Heart left ventricle (tissue), 13 donors: ENCODE measurements around the gene PON1.

Experiments used
- POLR2A ChIP-seq, 2 donors: fragments of 450-650 bp; IDR thresholded peaks; one replicate each; pipeline ENCODE4 v1.6.1; 2017; ENCODE audit warnings: antibody characterized with exemption in 2 of 2, mild to moderate bottlenecking in 2 of 2, moderate library complexity in 2 of 2
- TF ChIP-seq, protein P1 (sequence below), 12 donors: fragments of 200-600 bp; sonication (generic) in 4 of 12; IDR thresholded peaks; one replicate each; pipeline versions ENCODE4 v1.5.0 to v1.8.0; 2018 to 2022; ENCODE audit warnings: antibody characterized with exemption in 12 of 12, mild to moderate bottlenecking in 5 of 12
- donor health status: ischemic (EF 13 %, LVEDD 7.1; RV severe dilation, severe dysfunction).
- donor health status: DM: no; HTN: yes; CAD: no.
- donor health status: DM: no; HTN: no; CAD: no.
- donor health status: ischemic (EF 25% LVEDD 6.9; RV normal size, moderate dysfunction).
- donor health status: ischemic (EF 25% LVEDD 5.7; RV mildly dilated, moderate dysfunction).
- donor health status: ischemic (EF 35%, LVEDD 5.7; RV mildly dilated, moderate dysfunction).
- donor health status: nonischemic (EF 11% LVEDD 7.7; RV severe dilation, severe dysfunction).
- donor health status: DM: yes; HTN: yes; CAD: no.
- donor health status: PGD.
- donor health status: ischemic (EF 29% LVEDD 5.4; RV normal size, mild dysfunction).
- donor health status: nonischemic (EF 23%, LVEDD 6.1; RV moderate dilation, normal function).

DNA sequence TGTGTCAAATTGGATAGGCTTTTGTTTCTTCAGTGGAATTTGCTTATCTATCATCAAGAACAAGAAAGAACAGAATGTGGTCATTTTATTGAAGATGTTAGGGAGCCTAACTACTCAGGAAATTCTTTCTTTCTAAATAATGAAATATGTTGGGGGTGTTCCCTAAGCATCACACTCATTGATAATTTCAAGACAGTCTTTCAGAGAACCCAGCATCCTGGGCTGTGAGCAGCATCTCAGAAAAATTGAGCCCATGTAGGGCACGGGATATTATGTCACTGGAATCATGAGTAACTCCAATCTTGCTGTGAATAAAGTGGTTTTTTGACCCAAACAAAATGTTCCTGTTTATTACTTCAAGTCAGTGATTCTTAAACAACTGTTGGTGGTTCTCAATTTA, 27.3 kb downstream of the PON1 start:
- TF ChIP-seq POLR2A (IDR thresholded peaks at IDR 0.05) = no peak
- TF ChIP-seq, protein P1, sequence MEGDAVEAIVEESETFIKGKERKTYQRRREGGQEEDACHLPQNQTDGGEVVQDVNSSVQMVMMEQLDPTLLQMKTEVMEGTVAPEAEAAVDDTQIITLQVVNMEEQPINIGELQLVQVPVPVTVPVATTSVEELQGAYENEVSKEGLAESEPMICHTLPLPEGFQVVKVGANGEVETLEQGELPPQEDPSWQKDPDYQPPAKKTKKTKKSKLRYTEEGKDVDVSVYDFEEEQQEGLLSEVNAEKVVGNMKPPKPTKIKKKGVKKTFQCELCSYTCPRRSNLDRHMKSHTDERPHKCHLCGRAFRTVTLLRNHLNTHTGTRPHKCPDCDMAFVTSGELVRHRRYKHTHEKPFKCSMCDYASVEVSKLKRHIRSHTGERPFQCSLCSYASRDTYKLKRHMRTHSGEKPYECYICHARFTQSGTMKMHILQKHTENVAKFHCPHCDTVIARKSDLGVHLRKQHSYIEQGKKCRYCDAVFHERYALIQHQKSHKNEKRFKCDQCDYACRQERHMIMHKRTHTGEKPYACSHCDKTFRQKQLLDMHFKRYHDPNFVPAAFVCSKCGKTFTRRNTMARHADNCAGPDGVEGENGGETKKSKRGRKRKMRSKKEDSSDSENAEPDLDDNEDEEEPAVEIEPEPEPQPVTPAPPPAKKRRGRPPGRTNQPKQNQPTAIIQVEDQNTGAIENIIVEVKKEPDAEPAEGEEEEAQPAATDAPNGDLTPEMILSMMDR (IDR thresholded peaks at IDR 0.05) = no peak
